Caco-2 (cell line): Measurements from ENCODE around the gene INPP4B. TPM values are rescaled to one million over a fixed set of nuclear protein-coding genes. Genes with fewer than 3 reads are reported as not detected.

ENCODE experiments used
- BruUV-seq: library from RNA; stranded (reverse); fragments of 400-500 nt; replicated peaks from 2 replicates; lab custom pipeline; 2021; lab: Mats Ljungman, UMichigan
- CTCF ChIA-PET: fragments of 300-600 bp; sonication (Branson Sonifier 250); formaldehyde crosslinking; loops from one replicate; lab custom pipeline; 2022; ENCODE audit warnings: antibody characterized with exemption; lab: Charles Lee
- POLR2A ChIA-PET: fragments of 300-600 bp; sonication (Branson Sonifier 250); formaldehyde crosslinking; loops from one replicate; lab custom pipeline; 2022; ENCODE audit warnings: antibody characterized with exemption; lab: Charles Lee
- DNase-seq, 2 experiments: peaks; one replicate each; pipeline versions ENCODE4 v3.0.0 to v3.0.0-alpha.2; 2020 to 2022
- H3K27me3 ChIP-seq: replicated peaks from 2 replicates; pipeline ENCODE4 v1.6.0; 2011; ENCODE audit warnings: low read length; ENCODE audit not compliant: control insufficient read depth, insufficient read depth
- H3K36me3 ChIP-seq: 2 replicates; pipeline ENCODE4 v1.5.1; 2011; ENCODE audit warnings: low read length; ENCODE audit not compliant: control insufficient read depth, insufficient read depth
- H3K4me1 ChIP-seq: fragments of 250-450 bp; sonication (Bioruptor Pico); 2 replicates; pipeline ENCODE4 v1.5.1; 2020; ENCODE audit warnings: mild to moderate bottlenecking
- H3K4me3 ChIP-seq: 2 replicates; pipeline ENCODE4 v1.5.1; 2011; ENCODE audit warnings: low read depth, mild to moderate bottlenecking, control low read depth, low read length
- H3K9me3 ChIP-seq: fragments of 250-450 bp; sonication (Bioruptor Pico); 2 replicates; pipeline ENCODE4 v1.5.1; 2020; ENCODE audit warnings: mild to moderate bottlenecking, moderate library complexity
- H3K27ac Mint-ChIP-seq: one replicate; pipeline ENCODE4 v1.8.0; 2022; ENCODE audit warnings: mixed read lengths; ENCODE audit not compliant: unreplicated experiment
- H3K27me3 Mint-ChIP-seq: one replicate; pipeline ENCODE4 v1.8.0; 2022; ENCODE audit warnings: mixed read lengths; ENCODE audit not compliant: insufficient read depth, unreplicated experiment
- H3K36me3 Mint-ChIP-seq: one replicate; pipeline ENCODE4 v1.8.0; 2022; ENCODE audit warnings: mild to moderate bottlenecking, mixed read lengths; ENCODE audit not compliant: insufficient read depth, unreplicated experiment
- H3K4me1 Mint-ChIP-seq: one replicate; pipeline ENCODE4 v1.8.0; 2022; ENCODE audit warnings: low read depth, mixed read lengths; ENCODE audit not compliant: unreplicated experiment
- H3K4me3 Mint-ChIP-seq: one replicate; pipeline ENCODE4 v1.8.0; 2022; ENCODE audit warnings: mild to moderate bottlenecking, moderate library complexity, mixed read lengths; ENCODE audit not compliant: unreplicated experiment
- H3K9me3 Mint-ChIP-seq: one replicate; pipeline ENCODE4 v1.8.0; 2022; ENCODE audit warnings: mixed read lengths; ENCODE audit not compliant: unreplicated experiment
- CTCF ChIP-seq, 2 experiments: fragments of 200-600 bp in 1 of 2; IDR thresholded peaks; 1 replicate in 1 of 2; 2 replicates in 1 of 2; pipeline versions ENCODE4 v1.5.1 to v1.8.0; 2011 to 2022; ENCODE audit warnings: antibody characterized with exemption in 1 of 2, control low read depth in 1 of 2, inconsistent platforms in 1 of 2, low read depth in 1 of 2, low read length in 1 of 2, mild to moderate bottlenecking in 1 of 2, moderate library complexity in 1 of 2; ENCODE audit not compliant: insufficient read depth in 1 of 2, severe bottlenecking in 1 of 2, unreplicated experiment in 1 of 2
- intact Hi-C: fragments of 100-400 bp; cut with micrococcal nuclease; formaldehyde crosslinking; loops from one replicate; pipeline ENCODE4 v1.10.0; 2022; ENCODE audit not compliant: unreplicated experiment
- total RNA-seq: library from RNA; stranded (reverse); gene quantifications from 2 replicates; pipeline ENCODE4 v1.2.3, GENCODE V29; 2022

The INPP4B gene
- total RNA-seq, 1 experiment from 2014 or later = 10.3 TPM

- no peaks in the 10 kb centered on the region for H3K36me3 Mint-ChIP-seq
- no peaks in the 10 kb centered on the region for H3K27me3 Mint-ChIP-seq
- H3K36me3 ChIP-seq = no peaks in the 10 kb centered on the region
- H3K4me3 ChIP-seq = no peak overlapping the region
- H3K27ac Mint-ChIP-seq = no peak overlapping the region
- H3K4me1 ChIP-seq = no peaks in the 10 kb centered on the region
- BruUV-seq = no TSS peak
- ChIA-PET CTCF (no interaction called here), POLR2A (no interaction called here)
- no peak for DNase-seq
- H3K4me1 Mint-ChIP-seq = no peaks in the 10 kb centered on the region
- intact Hi-C loops = no loop called here
- TF ChIP-seq CTCF (IDR thresholded peaks at IDR 0.05; ENCODE audit: insufficient read depth in 1 of 2, low read depth in 1 of 2, low read length in 1 of 2, severe bottlenecking in 1 of 2, unreplicated experiment in 1 of 2) = no peak
- H3K4me3 Mint-ChIP-seq = no peak overlapping the region
- no peaks in the 10 kb centered on the region for H3K9me3 ChIP-seq
- no peaks in the 10 kb centered on the region for H3K27me3 ChIP-seq
- H3K9me3 Mint-ChIP-seq = no peaks in the 10 kb centered on the region
These were observed 67.2 kb downstream of the INPP4B start for GRCh38 chr4:142778900-142779299.

DNA sequence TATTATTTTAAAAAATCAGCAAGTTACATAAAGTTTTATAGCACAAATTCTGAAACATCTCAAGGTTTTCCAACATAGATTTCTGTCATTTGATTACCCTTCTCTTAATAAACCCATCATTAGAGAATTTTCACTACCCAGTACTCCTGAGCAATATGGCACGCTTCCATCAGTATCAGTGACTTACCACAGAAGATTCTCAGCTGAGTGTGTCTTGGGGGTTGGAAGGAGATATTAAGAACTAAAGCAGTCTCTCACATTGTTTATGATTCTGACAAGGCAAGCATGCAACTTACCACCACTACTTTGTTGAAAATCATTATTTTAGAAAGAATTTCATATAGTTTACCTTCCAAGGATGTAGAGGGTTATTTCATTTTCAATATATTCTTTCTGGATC is 67.7 kb downstream of the INPP4B start:
- H3K36me3 Mint-ChIP-seq = no peaks in the 10 kb centered on the region
- Histone ChIP-seq H3K4me1 (no peaks in the 10 kb centered on the region), H3K27me3 (no peaks in the 10 kb centered on the region), H3K4me3 (no peak overlapping the region), H3K9me3 (no peaks in the 10 kb centered on the region), H3K36me3 (no peaks in the 10 kb centered on the region)
- CTCF ChIA-PET = no interaction called here
- no peak for DNase-seq
- no peak for TF ChIP-seq CTCF (IDR thresholded peaks at IDR 0.05; ENCODE audit: insufficient read depth in 1 of 2, low read depth in 1 of 2, low read length in 1 of 2, severe bottlenecking in 1 of 2, unreplicated experiment in 1 of 2)
- H3K9me3 Mint-ChIP-seq = no peaks in the 10 kb centered on the region
- H3K4me1 Mint-ChIP-seq = no peaks in the 10 kb centered on the region
- H3K27ac Mint-ChIP-seq = no peak overlapping the region
- POLR2A ChIA-PET = no interaction called here
- intact Hi-C loops = no loop called here
- BruUV-seq = no TSS peak
- no peak overlapping the region for H3K4me3 Mint-ChIP-seq
- H3K27me3 Mint-ChIP-seq = no peaks in the 10 kb centered on the region

DNA sequence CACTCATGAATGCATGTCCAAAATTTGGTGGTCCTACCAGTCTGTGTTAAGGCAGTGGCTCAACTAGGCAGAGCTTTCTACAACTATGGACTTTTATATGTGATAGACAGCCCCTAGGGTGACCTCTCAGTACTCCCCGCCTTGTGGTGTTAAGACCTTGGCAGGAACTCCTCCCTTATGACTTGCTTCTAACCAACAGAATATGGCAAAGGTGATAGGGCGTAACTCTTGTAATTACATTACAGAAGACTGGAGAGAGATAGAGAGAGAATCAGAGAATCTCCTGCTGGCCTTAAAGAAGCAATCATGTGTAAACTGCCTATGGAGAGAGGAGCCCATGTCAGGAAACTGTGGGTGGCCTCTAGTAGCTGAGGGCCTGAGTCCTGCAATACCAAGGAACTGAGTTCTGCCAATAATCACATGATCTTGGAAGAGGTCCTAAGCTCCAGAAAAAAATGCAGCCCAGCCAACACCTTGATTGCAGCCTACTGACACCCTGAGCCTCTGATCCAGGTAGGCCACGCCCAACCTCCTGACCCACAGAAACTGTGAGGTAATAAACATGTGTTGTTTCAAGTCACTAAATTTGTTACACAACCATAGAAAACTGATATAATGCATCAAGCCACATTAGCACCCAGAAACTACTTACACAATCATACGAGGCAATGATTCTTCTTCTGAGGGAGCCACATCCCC is 68.9 kb downstream of the INPP4B start:
- Mint-ChIP-seq H3K9me3 (no peaks in the 10 kb centered on the region), H3K27ac (no peak overlapping the region), H3K4me3 (no peak overlapping the region), H3K4me1 (no peaks in the 10 kb centered on the region), H3K36me3 (no peaks in the 10 kb centered on the region), H3K27me3 (no peaks in the 10 kb centered on the region)
- H3K27me3 ChIP-seq = no peaks in the 10 kb centered on the region
- DNase-seq = no peak
- H3K9me3 ChIP-seq = no peaks in the 10 kb centered on the region
- ChIA-PET CTCF (no interaction called here), POLR2A (no interaction called here)
- no peak overlapping the region for H3K4me3 ChIP-seq
- no peaks in the 10 kb centered on the region for H3K4me1 ChIP-seq
- TF ChIP-seq CTCF (IDR thresholded peaks at IDR 0.05; ENCODE audit: insufficient read depth in 1 of 2, low read depth in 1 of 2, low read length in 1 of 2, severe bottlenecking in 1 of 2, unreplicated experiment in 1 of 2) = no peak
- intact Hi-C loops = no loop called here
- H3K36me3 ChIP-seq = no peaks in the 10 kb centered on the region
- BruUV-seq = no TSS peak
